ENCODE data around the gene TSPAN4. TPM values are rescaled to one million over a fixed set of nuclear protein-coding genes. Genes with fewer than 3 reads are reported as not detected.
A peak's percentile ranks its signal among the peaks of the same experiment; 100 is the strongest.

The TSPAN4 gene
- total and polyA plus RNA-seq, 2 of the 13 experiments (the other 11 are each of a cell fraction or from before 2014, with no cell fraction given): 31.7 to 68.3 TPM

DNA sequence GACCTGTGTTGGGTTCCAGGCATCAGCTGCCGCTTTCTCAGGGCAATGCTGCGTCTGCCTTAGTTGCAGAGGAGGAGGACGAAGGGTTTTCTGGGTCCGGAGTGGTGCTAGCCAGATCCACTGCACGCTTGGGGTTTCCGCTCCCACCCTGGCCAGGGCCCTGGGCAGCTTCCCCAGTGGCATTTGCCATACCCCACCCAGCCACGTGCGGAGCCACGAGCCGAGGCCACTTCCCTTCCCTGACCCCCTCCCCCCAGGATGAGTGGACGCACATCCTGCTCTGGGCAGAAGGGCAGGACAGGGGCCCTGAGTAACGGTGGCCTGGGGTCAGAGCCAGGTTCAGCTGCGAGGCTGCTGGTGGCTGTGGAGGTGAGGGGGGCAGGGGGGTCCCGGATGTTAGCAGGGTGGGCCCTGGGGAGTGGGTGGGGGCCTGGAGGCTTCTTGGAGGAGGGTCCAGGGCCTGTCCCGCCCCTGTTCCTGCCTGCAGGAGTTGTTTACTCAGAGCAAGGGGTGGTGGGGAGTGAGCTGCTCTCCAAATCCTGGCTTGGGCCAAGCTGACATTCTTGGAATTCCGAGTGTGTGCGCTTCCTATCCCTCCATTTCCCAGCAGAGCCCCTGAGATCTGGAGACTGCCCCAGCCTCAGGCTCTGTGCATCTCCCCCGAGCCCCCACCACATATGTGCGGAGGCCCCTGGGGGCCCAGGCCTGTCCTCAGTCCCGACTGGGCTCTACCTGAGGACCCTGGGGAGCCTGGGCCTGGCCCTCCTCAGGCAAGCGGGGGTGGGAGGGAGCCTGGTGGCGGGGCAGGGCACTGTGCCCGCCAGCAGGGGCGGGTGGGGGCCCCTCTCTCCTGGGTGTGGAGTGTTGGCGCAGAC, 1.4 kb downstream of the TSPAN4 start (continued):
- TF ChIP-seq, protein P1, sequence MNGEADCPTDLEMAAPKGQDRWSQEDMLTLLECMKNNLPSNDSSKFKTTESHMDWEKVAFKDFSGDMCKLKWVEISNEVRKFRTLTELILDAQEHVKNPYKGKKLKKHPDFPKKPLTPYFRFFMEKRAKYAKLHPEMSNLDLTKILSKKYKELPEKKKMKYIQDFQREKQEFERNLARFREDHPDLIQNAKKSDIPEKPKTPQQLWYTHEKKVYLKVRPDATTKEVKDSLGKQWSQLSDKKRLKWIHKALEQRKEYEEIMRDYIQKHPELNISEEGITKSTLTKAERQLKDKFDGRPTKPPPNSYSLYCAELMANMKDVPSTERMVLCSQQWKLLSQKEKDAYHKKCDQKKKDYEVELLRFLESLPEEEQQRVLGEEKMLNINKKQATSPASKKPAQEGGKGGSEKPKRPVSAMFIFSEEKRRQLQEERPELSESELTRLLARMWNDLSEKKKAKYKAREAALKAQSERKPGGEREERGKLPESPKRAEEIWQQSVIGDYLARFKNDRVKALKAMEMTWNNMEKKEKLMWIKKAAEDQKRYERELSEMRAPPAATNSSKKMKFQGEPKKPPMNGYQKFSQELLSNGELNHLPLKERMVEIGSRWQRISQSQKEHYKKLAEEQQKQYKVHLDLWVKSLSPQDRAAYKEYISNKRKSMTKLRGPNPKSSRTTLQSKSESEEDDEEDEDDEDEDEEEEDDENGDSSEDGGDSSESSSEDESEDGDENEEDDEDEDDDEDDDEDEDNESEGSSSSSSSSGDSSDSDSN (CRISPR knock-in tag; IDR thresholded peaks at IDR 0.05): peak; percentile 67
- TF ChIP-seq KAT2B (IDR thresholded peaks at IDR 0.05; ENCODE audit: borderline replicate concordance, low read depth, low read length) (no peak), ZNF556 (CRISPR knock-in tag; IDR thresholded peaks at IDR 0.05; ENCODE audit: borderline replicate concordance) (peak; percentile 87; the same call in 1 of the 2 replicates), ZNF543 (CRISPR knock-in tag; IDR thresholded peaks at IDR 0.05) (no peak), ARNT (IDR thresholded peaks at IDR 0.05) (no peak), SOX5 (CRISPR knock-in tag; IDR thresholded peaks at IDR 0.05; ENCODE audit: borderline replicate concordance) (peak; percentile 26; the same call in 1 of the 2 replicates), MED8 (CRISPR knock-in tag; IDR thresholded peaks at IDR 0.05; ENCODE audit: insufficient replicate concordance) (no peak), NRL (CRISPR knock-in tag; IDR thresholded peaks at IDR 0.05; ENCODE audit: borderline replicate concordance) (peak; percentile 31), ZNF17 (CRISPR knock-in tag; IDR thresholded peaks at IDR 0.05) (no peak), ZNF768 (CRISPR knock-in tag; IDR thresholded peaks at IDR 0.05) (no peak), ZNF326 (CRISPR knock-in tag; IDR thresholded peaks at IDR 0.05; ENCODE audit: borderline replicate concordance) (no peak), ZNF232 (CRISPR knock-in tag; IDR thresholded peaks at IDR 0.05; ENCODE audit: borderline replicate concordance) (no peak), ZFY (CRISPR knock-in tag; IDR thresholded peaks at IDR 0.05) (peak; percentile 34; the same call in 1 of the 2 replicates)
- TF ChIP-seq, protein P2, sequence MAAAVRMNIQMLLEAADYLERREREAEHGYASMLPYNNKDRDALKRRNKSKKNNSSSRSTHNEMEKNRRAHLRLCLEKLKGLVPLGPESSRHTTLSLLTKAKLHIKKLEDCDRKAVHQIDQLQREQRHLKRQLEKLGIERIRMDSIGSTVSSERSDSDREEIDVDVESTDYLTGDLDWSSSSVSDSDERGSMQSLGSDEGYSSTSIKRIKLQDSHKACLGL (CRISPR knock-in tag; IDR thresholded peaks at IDR 0.05): 0 out of 2 replicates have a peak, but pooled peaks have one; percentile 63
- TF ChIP-seq, protein P3, sequence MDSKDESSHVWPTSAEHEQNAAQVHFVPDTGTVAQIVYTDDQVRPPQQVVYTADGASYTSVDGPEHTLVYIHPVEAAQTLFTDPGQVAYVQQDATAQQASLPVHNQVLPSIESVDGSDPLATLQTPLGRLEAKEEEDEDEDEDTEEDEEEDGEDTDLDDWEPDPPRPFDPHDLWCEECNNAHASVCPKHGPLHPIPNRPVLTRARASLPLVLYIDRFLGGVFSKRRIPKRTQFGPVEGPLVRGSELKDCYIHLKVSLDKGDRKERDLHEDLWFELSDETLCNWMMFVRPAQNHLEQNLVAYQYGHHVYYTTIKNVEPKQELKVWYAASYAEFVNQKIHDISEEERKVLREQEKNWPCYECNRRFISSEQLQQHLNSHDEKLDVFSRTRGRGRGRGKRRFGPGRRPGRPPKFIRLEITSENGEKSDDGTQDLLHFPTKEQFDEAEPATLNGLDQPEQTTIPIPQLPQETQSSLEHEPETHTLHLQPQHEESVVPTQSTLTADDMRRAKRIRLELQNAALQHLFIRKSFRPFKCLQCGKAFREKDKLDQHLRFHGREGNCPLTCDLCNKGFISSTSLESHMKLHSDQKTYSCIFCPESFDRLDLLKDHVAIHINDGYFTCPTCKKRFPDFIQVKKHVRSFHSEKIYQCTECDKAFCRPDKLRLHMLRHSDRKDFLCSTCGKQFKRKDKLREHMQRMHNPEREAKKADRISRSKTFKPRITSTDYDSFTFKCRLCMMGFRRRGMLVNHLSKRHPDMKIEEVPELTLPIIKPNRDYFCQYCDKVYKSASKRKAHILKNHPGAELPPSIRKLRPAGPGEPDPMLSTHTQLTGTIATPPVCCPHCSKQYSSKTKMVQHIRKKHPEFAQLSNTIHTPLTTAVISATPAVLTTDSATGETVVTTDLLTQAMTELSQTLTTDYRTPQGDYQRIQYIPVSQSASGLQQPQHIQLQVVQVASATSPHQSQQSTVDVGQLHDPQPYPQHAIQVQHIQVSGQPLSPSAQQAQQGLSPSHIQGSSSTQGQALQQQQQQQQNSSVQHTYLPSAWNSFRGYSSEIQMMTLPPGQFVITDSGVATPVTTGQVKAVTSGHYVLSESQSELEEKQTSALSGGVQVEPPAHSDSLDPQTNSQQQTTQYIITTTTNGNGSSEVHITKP (CRISPR knock-in tag; IDR thresholded peaks at IDR 0.05; ENCODE audit: low read depth): peak; percentile 89; the same call in 1 of the 2 replicates
- TF ChIP-seq, protein P4, sequence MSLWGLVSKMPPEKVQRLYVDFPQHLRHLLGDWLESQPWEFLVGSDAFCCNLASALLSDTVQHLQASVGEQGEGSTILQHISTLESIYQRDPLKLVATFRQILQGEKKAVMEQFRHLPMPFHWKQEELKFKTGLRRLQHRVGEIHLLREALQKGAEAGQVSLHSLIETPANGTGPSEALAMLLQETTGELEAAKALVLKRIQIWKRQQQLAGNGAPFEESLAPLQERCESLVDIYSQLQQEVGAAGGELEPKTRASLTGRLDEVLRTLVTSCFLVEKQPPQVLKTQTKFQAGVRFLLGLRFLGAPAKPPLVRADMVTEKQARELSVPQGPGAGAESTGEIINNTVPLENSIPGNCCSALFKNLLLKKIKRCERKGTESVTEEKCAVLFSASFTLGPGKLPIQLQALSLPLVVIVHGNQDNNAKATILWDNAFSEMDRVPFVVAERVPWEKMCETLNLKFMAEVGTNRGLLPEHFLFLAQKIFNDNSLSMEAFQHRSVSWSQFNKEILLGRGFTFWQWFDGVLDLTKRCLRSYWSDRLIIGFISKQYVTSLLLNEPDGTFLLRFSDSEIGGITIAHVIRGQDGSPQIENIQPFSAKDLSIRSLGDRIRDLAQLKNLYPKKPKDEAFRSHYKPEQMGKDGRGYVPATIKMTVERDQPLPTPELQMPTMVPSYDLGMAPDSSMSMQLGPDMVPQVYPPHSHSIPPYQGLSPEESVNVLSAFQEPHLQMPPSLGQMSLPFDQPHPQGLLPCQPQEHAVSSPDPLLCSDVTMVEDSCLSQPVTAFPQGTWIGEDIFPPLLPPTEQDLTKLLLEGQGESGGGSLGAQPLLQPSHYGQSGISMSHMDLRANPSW (CRISPR knock-in tag; IDR thresholded peaks at IDR 0.05; ENCODE audit: borderline replicate concordance): no peak
- TF ChIP-seq, protein P5, sequence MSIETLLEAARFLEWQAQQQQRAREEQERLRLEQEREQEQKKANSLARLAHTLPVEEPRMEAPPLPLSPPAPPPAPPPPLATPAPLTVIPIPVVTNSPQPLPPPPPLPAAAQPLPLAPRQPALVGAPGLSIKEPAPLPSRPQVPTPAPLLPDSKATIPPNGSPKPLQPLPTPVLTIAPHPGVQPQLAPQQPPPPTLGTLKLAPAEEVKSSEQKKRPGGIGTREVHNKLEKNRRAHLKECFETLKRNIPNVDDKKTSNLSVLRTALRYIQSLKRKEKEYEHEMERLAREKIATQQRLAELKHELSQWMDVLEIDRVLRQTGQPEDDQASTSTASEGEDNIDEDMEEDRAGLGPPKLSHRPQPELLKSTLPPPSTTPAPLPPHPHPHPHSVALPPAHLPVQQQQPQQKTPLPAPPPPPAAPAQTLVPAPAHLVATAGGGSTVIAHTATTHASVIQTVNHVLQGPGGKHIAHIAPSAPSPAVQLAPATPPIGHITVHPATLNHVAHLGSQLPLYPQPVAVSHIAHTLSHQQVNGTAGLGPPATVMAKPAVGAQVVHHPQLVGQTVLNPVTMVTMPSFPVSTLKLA (IDR thresholded peaks at IDR 0.05): peak; percentile 59
